ENCODE results near the gene ST6GAL1. TPM values are rescaled to one million over a fixed set of nuclear protein-coding genes. Genes with fewer than 3 reads are reported as not detected.

ST6GAL1 gene
- total and polyA plus RNA-seq, 2 of the 13 experiments (the other 11 are each of a cell fraction or from before 2014, with no cell fraction given): 79.9 to 164 TPM

DNA sequence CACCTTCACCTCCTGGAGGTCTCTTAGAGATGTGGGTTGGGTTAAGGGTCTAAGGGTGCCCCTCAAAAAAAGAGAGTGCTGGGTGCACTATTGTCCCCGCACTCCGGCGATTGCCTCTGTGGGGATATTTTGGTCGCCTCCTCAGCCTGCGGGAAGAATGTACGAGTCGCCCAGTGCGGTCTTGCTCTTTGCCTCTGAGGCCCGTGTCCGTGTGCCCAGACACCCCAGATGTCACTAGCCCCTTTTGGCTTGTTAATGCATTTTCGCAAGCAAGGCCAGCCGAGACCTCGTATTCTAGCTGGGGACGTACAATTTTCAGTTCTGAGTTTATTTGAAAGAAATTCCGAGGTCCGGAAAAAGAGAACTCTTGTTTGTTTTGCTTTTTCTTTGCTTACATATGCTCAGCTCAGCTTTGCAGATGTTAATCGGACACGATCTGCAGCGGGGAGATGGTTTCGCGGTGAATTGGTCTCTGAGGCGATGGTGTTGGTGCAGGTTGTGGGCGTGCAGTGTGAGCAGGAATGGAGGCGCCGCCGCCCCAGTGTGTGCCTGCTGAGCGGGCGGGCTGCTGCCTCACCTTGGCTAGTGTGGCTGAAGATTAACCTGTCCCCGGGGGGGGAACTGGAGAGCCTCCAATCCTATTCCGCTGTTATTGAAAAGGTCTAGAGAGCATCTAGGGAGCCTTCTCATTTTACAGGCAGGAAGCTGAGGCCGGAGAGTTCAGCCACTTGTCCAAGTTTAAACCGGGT, 1.4 kb downstream of the ST6GAL1 start (continued):
- TF ChIP-seq ZNF609 (CRISPR knock-in tag; IDR thresholded peaks at IDR 0.05; ENCODE audit: borderline replicate concordance): peak; percentile 59; the same call in 1 of the 2 replicates
- TF ChIP-seq SP5 (CRISPR knock-in tag; IDR thresholded peaks at IDR 0.05; ENCODE audit: borderline replicate concordance, low read depth): 0 out of 2 replicates have a peak, but pooled peaks have one; percentile 11
- no peak for TF ChIP-seq BCLAF1 (IDR thresholded peaks at IDR 0.05)
- TF ChIP-seq PITX1 (CRISPR knock-in tag; IDR thresholded peaks at IDR 0.05): peak; percentile 94
- peak; percentile 57; the same call in 1 of the 2 replicates for TF ChIP-seq ZNF136 (CRISPR knock-in tag; IDR thresholded peaks at IDR 0.05; ENCODE audit: low read depth)
- TF ChIP-seq REPIN1 (CRISPR knock-in tag; IDR thresholded peaks at IDR 0.05; ENCODE audit: borderline replicate concordance, low read depth): peak; percentile 30; the same call in 1 of the 2 replicates
- no peak for TF ChIP-seq RORA (CRISPR knock-in tag; IDR thresholded peaks at IDR 0.05)
- 0 out of 2 replicates have a peak, but pooled peaks have one; percentile 38 for TF ChIP-seq ZNF44 (CRISPR knock-in tag; IDR thresholded peaks at IDR 0.05)
- peak; percentile 76; the same call in 1 of the 2 replicates for TF ChIP-seq ARNTL (CRISPR knock-in tag; IDR thresholded peaks at IDR 0.05)
- TF ChIP-seq ATF1 (CRISPR knock-in tag; IDR thresholded peaks at IDR 0.05): no peak
- TF ChIP-seq GZF1 (CRISPR knock-in tag; IDR thresholded peaks at IDR 0.05): peak; percentile 79; the same call in 1 of the 2 replicates
- TF ChIP-seq E2F2 (CRISPR knock-in tag; IDR thresholded peaks at IDR 0.05; ENCODE audit: borderline replicate concordance): no peak
- 0 out of 2 replicates have a peak, but pooled peaks have one; percentile 16 for TF ChIP-seq ERF (CRISPR knock-in tag; IDR thresholded peaks at IDR 0.05)
- TF ChIP-seq RARA (CRISPR knock-in tag; IDR thresholded peaks at IDR 0.05): peak; percentile 53
- peak; percentile 65; the same call in 1 of the 2 replicates for TF ChIP-seq HMGXB3 (CRISPR knock-in tag; IDR thresholded peaks at IDR 0.05; ENCODE audit: borderline replicate concordance)

Data from HepG2 (cell line).